T-helper 1 cell (primary cell): ENCODE measurements around the gene CHMP1A.

Source experiments
- DNase-seq, 5 donors: peaks; one replicate each; pipeline ENCODE4 v3.0.0-alpha.2; 2012 to 2020

CHMP1A gene

DNA sequence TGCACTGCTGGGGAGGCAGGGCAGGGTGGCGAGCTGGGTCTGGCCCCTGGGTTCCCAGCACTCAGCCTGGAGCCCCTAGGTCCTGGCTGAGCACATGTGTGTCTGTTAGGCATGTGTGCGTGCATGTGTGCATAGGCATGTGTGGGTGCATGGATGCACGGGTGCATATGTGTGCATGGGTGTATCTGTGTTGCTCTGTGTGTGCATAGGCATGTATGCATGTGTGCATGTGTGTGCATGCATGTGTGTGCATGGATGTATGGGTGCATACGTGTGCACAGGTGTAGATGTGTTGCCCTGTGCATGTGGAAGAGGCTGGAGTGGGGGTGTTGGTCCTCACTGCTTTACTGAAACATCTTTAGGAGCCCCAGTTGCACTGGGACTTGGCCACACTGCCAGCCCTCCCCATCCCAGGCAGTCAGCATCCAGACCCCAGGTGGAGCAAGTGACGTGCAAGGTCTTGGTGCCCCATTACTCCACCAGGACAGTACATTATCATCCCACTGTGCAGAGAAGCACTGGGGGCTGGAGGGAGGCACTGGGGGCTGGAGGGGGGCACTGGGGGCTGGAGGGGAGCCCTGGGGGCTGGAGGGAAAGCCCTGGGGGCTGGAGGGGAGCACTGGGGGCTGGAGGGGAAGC, 54.4 kb downstream of the CHMP1A start:
- DNase-seq: no peak

DNA sequence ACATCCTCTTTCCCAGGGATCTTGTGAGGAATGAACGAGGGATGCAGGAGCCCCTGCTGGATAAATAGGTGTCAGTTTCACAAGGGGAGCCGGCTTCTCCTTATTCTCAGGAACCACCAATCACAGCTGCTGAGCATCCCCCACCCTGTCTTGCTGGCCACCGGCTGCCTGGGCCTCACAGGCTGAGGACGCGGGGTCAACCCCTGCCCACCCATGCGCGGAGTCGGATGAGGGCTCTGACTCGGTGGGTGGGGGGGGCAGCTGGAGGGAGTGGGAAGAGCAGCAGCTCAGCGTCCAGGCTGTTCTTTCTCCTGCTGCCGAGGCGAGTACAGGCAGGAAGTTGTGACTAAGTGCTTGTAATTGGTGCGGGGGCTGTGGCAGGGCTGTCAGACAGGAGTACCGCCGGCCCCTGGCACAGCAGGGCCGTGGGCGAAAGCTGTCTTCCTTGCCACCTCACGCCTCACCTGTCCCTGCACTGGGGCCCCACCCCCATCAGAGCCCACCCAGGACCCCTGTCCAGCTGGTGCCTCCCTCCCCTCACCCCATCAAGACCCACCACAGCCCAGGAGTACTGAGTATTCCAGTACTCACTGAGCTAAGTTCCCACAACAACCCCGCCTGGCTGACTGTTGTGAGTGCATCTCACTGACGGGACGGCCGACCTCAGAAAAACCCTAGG, 55.1 kb downstream of the CHMP1A start:
- DNase-seq: peak in 2 of 5 donors; percentile 25 to 26

- DNase-seq: no peak
Measured at GRCh38 chr16:89601906-89602272, 55.6 kb downstream of the CHMP1A start.

DNA sequence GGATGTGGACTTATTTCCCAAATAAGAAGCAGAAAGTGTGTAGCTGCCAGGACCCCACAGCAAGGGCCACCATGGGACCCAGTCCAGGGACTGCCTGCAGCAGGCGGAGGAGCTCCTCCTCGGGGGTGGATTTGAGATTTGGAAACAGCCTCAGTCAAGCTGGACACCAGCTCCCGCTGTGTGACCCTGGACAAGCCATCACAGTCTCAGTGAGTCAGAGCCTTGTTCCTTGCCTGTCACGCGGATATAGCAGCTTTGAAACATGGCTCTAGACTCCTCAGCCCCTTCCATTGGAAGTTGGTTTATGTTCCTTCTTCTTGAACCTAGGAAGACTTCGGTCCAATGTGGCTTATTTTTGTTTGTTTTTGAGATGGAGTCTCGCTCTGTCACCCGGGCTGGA, 56.6 kb downstream of the CHMP1A start:
- no peak for DNase-seq

DNA sequence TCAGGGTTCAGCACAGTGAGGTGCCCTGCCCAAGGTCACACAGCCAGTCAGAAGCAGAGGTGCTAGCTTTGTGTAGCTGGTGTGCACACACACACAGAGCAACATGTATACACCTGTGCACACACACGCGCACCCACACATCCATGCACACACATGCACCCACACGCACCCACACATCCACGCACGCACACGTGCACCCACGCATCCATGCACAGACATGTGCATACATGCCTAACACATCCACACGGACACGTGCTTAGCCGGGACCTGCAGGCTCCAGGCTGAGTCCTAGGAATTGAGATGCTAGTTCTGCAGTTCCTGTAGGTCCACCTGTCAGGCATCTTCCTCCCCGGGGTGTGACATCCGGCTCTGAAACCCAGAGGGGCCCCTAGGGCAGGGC, 57.1 kb downstream of the CHMP1A start:
- DNase-seq: no peak

DNA sequence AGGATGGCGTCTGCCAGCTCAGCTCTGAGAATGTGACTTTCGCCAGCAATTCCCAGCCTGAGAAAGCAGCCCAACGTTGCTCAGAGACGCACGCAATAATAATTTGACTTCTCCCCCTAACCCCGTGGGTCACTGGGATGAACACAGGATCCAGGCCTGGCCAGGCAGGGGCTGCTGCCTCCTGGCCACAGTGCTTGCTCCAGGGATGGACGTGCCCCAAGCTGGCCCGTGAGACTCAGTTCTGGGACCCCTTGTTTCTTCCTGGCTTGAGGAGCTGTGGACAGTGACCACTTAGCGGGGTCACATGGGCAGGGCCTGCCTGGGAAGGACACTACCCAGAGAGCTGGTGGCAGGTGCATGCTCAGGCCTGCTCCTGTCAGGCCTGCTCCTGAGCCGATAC, 57.6 kb downstream of the CHMP1A start:
- DNase-seq: no peak

DNA sequence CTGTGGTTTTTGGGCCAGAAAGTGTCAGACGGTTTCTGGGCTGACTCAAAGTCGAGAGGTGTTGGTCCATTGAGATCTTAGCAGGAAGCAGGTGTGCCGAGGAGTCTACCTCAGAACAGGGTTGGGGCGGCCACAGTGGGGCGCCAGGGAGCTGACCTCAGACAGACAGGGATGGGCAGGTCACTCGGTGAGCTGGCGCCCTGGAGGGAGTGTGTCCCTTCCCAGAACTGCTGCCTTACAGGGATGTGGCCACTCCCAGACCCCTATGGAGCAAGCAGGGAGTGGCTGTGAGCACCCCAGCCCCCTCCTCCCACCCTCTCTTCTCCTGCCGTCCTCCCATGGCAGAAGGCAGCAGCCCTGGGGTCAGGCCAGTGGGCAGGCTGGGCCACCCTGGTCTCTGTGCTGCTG, 58.1 kb downstream of the CHMP1A start:
- DNase-seq: peak in 1 of 5 donors; percentile 29

DNA sequence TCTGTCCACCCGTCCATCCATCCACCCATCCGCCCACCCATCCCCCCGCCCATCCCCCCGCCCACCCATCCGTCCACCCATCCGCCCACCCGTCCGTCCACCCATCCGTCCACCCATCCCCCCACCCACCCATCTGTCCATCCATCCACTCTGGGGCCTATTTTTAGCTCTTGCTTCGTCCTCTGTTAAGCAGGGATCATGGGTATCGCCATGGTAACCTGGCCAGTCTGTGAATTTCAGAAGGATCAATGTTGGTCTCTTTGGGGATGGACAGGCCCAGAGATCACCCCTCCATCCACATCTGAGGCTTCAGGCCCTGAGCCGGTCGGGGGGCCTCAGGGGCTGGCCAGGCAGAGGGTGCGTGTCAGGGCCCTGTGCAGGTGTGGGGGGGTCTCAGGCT, 59.3 kb downstream of the CHMP1A start:
- DNase-seq: peak in 1 of 5 donors; percentile 30

DNA sequence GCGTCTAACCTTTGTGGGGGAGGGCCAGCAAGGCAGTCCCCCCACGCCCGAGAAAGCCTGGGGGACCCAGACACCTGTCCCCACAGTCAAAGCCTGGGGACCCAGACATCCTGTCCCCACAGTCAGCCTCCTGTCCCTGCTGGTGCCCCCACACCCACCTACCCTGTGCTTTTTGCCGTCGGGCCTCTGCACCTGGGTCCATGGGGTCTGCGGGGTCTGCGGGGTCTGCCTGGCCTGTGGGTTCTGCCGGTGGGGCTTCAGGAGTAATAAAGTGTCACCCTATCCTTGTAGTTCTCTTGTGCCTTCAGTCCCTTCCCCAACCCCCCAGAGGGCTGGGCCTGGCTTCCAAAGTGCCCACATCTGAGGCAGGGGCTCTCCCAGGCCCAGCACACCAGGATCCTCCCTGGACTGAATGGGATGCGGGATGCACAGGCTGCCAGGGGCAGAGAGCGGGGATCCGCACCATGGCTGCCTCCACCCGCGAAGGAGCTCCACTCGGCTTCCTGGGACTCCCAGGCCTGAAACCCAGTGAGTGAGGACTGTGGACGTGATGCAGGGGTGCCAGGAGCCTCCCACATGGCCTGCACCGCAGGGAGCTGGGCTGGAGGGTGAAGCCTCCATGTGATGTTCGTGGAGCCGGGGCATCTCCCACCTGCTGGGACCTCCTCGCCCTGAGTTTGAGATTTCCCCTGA, 60.4 kb downstream of the CHMP1A start:
- no peak for DNase-seq

- DNase-seq: no peak
Measured at GRCh38 chr16:89596061-89596689, 61.3 kb downstream of the CHMP1A start.

- DNase-seq: no peak
Measured at GRCh38 chr16:89595330-89596060, 62.0 kb downstream of the CHMP1A start.
